Esophagus squamous epithelium (tissue), 4 donors: ENCODE results near the gene CDHR4.

Experiments
- POLR2A ChIP-seq, 4 donors: fragments of 450-650 bp; IDR thresholded peaks; one replicate each; pipeline ENCODE4 v1.6.1; 2017; ENCODE audit warnings: antibody characterized with exemption in 4 of 4, mild to moderate bottlenecking in 4 of 4, moderate library complexity in 3 of 4
- TF ChIP-seq, protein P1 (sequence below), 6 experiments: fragments of 450-650 bp in 4 of 6; fragments of 200-600 bp in 2 of 6; sonication (generic) in 2 of 6; IDR thresholded peaks; one replicate each; pipeline ENCODE4 v1.5.1; 2016 to 2019; ENCODE audit warnings: antibody characterized with exemption in 6 of 6, mild to moderate bottlenecking in 4 of 6, moderate library complexity in 4 of 6

DNA sequence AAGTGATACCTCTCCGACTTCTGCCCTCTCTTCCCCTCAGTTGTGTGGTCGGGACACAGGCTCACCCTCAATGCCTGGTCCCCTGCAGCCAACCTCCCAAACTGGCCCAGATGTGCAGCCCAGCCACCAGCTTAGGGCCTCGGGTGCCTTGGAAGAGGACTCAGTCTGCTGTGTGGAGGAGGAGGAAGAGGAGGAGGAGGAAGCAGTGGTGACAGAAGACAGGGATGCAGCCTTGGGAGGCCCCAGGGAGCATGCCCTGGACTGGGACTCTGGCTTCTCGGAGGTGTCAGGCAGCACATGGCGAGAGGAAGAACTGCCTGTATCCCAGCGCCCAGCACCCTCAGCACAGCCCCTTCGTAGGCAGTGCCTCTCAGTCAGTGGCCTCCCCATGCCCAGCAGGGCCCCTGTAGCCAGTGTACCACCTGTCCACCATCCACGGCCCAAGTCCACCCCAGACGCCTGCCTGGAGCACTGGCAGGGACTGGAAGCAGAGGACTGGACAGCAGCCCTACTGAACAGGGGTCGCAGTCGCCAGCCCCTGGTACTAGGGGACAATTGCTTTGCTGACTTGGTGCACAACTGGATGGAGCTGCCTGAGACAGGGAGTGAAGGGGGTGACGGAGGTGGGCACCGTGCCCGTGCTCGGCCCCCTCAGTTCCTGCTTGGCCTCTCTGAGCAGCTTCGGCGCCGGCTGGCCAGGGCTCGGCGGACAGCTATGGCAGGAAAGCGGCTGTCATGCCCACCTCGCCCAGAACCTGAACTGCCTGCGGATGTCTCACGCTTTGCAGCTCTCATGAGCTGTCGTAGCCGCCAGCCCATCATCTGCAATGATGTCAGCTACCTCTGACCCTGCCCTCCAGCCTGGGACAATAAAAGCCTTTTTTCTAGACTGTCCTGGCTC lies 4.7 kb upstream of the CDHR4 start:
- TF ChIP-seq, protein P1, sequence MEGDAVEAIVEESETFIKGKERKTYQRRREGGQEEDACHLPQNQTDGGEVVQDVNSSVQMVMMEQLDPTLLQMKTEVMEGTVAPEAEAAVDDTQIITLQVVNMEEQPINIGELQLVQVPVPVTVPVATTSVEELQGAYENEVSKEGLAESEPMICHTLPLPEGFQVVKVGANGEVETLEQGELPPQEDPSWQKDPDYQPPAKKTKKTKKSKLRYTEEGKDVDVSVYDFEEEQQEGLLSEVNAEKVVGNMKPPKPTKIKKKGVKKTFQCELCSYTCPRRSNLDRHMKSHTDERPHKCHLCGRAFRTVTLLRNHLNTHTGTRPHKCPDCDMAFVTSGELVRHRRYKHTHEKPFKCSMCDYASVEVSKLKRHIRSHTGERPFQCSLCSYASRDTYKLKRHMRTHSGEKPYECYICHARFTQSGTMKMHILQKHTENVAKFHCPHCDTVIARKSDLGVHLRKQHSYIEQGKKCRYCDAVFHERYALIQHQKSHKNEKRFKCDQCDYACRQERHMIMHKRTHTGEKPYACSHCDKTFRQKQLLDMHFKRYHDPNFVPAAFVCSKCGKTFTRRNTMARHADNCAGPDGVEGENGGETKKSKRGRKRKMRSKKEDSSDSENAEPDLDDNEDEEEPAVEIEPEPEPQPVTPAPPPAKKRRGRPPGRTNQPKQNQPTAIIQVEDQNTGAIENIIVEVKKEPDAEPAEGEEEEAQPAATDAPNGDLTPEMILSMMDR (IDR thresholded peaks at IDR 0.05) = no peak
- no peak for TF ChIP-seq POLR2A (IDR thresholded peaks at IDR 0.05)
